AG08396 (cell line): ENCODE measurements around the gene TMC6.
A peak's percentile ranks its signal among the peaks of the same experiment; 100 is the strongest.
"Not testable (repeated sequence)": the region's sequence is repeated elsewhere in the genome, so short reads cannot be mapped to it uniquely, and the experiment has no call there.

Experiments used
- DNase-seq: peaks from one replicate; pipeline ENCODE4 v3.0.0; 2012; ENCODE audit warnings: low spot score, mixed read lengths

The TMC6 gene

DNA sequence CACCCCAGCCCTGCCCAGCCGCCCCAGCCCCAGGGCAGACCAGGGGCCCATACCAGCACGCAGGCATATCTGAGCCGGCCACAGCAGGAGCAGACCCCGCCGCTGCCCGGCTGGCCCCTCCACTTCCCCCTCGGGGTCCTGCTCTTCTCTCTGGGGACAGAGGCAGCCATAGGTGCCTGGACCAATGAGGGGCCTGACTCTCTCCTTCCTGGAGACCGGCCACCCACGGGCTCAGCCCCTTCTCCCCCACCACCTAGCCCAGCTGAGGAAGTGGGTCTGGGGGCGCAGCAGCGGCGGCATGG, 3.8 kb downstream of the TMC6 start:
- DNase-seq, result no peak

DNA sequence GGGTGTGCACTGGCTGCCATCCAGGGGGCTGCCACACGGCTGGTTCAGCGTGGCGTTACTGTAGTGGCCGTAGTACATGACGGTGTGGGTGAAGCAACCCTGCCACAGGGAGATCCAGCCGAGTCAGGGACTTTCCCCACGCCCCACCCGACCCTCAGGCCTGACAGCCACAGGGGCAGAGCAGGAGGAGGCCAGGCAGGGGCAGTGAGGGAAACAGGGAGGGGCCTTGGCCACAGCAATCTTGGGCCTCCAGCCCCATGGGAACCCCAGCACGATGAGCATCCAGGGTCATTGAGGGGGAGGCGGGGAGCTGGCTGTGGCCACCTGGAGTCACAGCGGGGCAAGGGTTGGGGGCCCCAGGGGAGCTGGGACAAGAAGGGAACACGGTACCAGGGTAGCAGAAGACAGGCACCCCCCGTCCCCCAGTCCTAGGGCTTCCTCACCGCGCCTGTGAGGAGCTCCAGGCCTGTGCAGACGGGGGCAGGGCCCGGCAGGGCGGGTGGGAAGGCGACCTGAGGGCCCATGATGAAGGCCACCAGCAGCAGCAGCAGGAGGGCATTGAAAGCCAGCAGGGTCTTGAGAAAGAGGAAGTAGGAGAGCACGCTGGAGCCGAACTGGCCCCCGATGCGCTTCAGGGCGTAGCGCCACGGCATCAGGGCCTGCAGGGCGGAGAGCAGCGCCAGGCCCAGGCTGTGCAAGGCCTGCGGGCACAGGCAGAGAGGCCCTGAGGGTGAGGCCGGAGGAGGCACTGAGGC, 4.3 kb downstream of the TMC6 start:
- no peak for DNase-seq

DNA sequence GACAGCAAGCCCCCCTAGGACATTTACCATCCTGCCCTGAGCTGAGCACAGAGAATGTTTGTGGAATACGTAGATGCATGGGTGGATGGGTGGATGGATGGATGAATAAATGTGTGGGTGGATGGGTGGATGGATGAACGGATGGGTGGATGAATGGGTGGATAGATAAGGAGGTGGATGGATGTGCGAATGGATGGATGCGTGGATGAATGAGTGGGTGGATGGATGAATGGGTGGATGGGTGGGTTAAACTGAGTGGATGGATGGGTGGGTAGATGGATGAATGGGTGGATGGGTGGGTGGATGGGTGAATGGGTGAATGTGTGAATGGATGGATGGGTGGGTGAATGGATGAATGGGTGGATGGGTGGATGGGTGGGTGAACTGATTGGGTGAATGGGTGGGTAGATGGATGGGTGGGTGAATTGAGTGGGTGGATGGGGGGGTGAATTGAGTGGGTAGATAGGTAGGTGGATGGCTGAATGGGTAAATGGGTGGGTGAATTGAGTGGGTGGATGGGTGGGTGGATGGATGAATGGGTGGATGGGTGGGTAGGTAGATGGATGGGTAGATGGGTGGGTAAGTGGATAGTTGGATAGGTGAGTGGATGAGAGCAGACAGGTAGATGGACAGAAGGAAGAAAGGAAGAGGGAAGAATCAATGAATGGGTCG, 5.2 kb downstream of the TMC6 start:
- DNase-seq, result no peak

DNA sequence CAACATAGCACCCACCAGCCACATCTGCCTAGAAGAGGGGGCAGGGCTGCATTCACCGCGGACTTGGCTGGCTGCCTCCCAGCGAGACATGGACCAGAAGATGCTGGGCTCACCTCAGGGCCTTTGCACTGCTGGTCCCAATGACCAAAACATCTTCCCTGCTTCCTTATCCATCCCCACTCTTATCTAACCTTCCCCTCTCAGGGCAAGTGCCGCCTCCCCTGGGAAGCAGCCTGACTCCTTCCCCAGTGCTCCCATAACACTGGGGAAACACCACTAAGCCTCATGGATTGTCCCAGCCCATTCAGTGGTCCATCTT, 5.7 kb downstream of the TMC6 start:
- no peak for DNase-seq

DNA sequence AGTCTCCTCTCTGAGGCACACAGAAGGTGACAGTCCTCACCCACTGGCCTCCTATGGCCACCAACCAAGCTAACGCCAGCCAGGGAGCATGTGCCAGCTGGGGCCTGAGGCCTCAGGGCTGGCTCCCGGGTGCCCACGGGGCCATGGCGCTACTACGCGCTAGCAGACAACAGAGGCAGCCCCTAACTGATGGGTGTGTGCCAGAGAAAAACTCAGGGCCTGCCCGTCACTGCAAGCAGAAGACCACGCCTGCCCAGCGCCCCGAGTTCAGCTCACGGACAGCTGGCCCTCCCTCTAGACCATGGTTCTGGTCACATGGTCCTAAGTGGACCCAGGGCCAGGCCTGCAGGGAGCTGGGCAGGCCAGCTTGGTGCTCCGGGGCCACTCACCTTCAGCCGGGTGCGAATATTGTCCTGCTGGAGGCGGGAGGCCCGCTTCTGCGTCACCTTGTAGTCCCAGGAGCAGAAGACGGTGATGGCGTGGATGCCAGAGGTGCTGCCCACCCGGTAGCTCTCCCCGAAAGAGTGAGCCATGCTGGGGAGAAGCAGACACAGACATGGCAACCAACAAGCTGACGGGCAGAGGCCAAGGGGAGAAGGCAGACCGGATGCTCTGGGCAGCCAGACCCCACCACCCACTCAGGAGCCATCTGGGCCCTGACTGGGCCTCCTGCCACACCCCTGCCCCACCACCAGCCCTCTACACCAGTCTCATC, 6.2 kb downstream of the TMC6 start:
- no peak for DNase-seq

DNA sequence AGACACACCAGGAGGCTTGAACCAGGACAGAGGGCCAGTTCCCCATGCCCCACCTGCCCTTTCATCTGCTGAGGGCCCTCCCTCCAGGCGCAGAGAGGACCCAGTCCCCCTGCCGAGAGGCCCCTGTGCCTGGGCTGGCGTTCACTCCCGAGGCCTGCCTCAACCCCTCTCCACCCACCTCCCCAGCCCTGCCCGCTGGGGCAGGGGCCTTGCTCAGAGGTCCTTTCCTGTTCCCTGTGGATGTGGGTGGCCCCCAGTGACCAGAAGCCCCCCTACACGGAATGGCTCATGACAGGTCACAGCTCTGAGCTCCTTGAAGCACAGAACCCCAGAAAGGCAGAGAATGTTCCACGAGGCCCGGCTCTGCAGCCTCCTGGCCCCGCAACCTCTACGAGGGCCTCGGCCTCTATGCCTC, 6.7 kb downstream of the TMC6 start:
- no peak for DNase-seq

DNA sequence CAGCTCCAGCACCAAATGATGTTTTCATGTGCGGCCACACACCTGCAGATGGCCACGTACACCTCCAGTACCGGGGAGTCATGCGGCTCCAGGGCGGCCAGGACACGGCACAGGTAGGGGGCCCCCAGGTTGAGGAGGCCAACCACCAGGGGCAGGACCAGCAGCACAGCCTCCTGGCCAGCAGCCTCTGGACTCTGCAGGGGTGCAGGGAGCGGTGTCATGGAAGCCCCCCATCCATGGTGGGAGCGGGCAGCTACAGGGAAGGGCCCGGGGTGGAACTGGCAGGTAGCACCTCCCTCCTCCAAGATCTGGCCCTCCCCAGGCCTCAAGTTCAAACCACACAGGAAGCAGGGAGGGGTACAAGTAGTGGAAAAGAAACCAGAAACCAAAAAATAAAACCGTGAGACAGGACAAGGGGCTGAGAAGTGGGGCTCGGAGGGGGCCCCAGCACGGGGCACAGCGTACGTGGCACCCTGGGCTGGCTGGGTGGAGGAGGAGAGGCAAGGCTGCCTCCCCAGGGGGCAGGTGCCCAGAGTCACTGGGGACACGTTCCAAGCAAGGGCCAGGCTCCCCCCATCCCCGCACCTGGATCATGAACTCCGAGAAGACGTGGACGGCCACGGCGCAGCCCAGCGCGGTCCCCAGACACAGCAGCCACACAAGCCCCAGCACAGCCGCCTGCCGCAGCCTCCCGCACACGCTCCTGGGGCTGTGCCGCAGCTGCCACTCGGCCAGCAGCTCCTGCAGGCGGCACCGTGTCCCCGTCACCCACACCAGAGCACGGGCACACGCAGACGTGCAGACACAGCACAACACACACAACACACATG, 7.4 kb downstream of the TMC6 start:
- no peak for DNase-seq

DNA sequence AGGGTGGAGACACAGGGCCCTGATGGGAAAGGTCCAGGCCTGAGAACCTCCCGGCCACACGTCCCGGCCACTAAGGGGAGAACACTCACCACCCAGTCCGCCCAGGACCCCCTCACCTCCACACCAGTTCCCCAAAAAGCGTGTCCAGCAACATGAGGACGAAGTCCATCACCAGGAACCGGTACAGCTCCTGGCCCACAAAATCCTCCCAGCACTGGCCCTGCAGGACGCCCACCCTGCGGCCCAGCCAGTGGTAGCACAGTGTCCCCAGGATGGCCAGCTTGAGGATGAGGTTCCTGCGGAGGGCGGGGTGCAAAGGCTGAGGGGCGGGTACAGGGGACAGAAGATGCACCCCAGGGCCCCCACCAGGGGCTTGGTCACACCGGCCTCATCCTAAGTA, 8.0 kb downstream of the TMC6 start:
- no peak for DNase-seq

DNA sequence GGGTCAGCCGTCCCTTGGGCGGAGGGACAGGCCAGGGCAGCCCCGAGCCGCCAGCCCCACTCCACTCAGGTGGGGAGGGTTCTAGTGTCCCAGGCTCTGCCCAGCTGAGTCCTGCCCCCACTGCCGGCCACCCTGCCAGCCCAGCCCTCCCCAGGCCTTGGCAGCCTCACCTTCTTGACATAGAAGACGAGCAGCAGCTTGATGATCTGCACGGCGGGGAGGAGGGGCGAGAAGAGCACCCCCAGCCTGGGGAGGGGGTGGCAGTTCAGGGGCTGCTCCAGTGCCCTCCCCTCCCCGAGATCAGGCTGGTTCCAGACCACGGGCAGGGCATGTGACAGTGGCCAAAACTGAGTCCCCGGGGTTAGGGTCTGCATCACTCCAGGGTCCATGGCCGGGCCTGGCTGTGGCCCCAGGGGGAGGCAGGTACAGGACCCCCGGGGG, 9.7 kb downstream of the TMC6 start:
- no peak for DNase-seq

DNA sequence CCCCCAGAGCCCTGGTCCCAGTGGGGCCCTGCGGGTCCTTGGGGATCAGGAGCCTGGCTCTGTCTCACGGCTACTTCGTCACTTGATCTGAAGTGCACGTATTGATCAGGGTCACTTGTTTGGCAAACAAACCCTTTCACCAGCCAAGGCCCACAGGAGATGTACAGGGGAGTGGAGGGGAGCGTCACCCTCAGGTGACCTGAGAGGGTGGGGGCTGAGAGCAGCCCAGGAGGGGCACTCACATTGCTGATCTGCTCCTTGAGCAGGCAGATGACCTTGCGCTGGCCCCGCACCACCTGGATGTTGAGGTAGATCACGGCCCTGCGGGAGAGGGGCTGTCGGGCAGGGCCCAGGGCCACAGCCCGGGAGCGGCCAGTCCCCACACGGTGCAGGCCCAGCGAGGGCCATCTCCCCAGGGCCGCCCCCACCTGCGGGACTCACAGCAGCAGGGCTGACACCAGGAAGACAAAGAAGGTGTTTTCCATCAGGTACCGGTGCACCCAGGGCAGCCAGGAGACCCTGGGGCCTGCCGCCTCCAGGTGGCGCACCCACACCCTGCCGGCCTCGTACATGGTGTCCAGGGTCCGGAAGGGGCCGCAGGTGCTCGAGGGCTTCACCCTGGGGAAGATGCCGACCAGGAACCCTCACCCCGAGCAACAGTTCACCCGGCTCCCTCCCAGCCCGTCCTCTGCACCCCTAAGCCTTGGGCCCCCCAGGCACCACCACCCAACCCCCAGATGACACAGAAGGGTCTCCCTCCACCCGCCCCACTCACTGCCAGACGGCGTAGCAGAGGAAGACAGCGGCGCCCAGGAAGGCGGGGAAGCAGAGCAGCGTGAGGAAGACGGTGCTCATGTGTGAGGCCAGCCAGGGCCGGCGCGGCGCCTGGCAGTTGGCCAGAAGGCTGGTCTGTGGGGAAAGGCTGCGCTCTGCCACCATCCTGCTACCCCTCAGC, 11.3 kb downstream of the TMC6 start:
- no peak for DNase-seq

DNA sequence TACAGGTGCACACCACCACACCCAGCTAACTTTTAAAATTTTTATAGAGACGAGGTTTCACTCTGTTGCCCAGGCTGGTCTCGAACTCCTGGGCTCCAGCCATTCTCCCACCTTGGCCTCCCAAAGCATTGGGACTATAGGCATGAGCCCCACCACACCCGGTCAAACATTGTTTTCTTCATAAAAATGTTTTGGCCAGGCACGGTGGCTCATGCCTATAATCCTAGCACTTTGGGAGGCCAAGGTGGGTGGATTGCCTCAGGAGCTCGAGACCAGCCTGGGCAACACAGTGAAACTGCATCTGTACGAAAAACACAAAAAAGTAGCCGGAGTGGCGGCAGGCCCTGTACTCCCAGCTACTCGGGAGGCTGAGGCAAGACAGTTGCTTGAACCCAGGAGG, 12.1 kb downstream of the TMC6 start:
- DNase-seq, result no peak

DNA sequence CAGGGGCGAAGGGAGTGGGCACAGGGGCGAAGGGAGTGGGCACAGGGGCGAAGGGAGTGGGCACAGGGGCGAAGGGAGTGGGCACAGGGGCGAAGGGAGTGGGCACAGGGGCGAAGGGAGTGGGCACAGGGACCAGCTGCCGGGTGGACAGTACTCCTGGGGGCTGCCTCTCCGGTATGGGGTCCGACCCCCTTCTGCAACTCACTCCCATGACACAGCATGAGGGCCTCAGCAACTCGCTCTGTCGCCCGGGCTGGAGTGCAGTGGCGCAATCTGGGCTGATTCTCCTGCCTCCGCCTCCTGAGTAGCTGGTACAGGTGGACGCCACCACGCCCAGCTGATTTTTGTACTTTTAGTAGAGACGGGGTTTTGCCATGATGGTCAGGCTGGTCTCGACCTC, 12.8 kb downstream of the TMC6 start:
- DNase-seq, result not testable (repeated sequence)

DNA sequence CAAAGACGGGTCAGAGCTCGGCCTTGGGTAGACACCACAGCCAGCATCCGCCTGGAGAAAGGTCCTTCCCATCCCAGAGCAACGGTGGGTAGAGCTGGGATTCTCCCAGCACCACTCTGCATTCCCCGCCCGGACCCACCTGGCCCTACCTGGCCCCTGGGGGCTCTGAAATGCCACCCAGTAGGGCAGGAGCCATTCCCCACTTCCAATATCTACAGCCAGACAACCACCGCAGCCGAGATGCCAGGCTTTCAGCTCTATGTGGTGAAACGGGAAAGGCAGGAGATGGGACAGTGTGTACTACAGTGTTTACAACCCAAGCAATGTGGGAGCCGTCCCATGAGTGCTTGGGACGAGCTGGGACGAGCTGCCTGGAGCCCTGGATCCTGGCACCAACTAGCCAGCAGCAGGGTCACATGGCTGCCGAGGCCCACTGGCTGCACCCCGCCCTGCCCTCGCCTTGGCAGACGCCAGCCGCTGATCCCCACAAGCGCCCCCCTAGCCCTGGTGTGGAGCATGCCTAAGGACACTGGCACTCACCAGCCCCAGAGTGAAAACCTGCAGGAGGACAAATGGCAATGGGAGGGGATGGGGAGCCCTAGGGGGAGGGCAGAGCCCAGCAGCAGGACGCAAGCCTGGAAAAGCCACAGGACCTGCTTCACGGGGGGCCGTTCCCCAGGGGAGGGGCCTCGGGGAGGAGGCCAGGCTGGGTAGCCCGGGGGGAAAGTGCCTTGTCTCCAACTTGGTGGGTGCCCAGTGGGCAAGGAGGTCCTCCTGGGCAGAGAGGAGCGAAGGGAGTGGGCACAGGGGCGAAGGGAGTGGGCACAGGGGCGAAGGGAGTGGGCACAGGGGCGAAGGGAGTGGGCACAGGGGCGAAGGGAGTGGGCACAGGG, 13.5 kb downstream of the TMC6 start:
- no peak for DNase-seq

DNA sequence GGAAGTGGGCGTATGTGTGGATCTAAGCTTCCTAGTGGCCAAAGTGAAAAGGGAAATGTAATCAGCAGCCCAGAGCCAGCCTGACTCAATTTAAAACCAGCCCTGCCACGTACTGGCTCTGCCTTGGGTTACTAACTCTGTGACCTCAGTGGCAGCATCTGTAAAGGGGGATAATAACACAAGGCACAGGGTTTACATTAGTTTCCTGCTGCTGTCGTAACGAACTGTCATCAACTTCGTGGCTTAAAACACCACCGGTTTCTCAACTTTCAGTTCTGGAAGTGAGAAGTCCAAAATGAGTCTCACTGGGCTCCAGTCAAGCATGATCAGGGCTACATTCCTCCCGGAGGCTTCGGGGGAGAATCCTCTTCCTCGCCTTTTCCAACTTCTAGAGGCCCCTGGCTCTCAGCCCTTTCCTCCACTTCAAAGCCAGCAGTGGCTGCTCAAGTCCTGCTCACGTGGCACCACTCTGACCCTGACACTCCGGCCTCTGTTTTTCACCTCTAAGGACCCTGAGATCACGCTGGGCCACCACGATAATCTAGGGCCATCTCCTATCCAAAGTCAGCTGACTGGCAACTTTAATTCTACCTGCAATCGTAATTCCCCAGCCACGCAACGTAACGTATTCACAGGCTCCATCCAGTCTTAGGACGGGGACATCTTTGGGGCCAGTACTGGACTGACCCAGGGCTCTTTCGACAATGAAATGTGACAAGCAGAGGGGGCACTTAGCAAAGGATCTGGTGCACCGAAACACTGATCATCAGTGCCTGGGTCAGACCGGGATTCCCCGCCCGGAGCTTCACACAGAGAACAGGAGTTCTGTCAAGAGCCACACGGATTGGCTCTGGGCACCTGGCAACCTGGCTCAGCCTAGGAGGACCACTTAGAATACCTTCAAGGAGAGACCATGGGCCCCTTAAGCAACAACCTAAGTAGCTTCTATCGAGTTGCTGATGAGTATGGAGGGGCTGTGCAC, 14.5 kb downstream of the TMC6 start:
- no peak for DNase-seq

DNA sequence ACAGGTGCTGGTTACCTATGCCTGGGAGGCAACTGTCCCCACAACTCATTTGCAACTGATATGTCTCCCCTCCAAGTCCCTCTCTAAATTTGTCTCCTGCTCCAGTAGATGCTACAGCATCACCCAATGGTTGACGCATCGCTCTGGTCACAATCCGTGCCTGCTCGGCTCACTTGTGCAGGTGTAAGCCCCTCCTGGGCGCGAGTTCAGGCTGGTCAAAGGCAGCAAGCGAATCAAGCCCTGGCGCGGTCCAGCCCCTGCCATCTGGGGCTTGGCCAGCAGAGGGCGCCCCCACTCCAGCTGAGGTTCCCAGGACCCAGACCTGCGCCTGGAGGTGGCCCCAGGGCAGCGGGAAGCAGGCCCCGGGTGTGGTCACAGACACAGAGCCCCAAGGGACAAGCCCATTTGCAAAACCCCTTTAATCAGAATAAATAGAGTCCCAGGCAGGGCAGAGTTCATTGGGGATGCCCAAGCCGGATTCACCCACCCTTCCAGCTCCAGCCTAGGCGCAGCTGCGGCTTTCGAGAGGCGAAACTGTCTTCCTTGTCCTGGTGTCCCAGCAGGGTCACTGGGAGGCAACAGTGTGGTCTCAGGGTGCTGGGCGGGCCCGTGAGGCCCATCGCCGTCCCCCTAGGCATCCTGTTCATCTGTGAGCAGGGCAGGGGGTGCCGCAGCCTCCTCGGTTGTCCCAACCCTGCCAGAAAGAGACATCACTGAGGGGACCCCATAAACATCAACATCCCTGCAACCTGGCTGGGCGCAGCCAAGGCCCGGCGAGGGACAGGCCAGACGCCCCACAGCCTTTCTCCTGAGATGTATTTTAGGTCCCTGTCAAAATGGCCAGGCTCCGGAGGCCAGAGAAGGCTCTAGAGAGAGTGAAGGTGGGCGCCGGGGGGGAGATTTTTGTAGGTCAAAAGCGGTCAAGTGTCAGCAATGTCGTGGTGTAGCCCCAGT, 15.8 kb downstream of the TMC6 start:
- DNase-seq, result peak; percentile 93

DNA sequence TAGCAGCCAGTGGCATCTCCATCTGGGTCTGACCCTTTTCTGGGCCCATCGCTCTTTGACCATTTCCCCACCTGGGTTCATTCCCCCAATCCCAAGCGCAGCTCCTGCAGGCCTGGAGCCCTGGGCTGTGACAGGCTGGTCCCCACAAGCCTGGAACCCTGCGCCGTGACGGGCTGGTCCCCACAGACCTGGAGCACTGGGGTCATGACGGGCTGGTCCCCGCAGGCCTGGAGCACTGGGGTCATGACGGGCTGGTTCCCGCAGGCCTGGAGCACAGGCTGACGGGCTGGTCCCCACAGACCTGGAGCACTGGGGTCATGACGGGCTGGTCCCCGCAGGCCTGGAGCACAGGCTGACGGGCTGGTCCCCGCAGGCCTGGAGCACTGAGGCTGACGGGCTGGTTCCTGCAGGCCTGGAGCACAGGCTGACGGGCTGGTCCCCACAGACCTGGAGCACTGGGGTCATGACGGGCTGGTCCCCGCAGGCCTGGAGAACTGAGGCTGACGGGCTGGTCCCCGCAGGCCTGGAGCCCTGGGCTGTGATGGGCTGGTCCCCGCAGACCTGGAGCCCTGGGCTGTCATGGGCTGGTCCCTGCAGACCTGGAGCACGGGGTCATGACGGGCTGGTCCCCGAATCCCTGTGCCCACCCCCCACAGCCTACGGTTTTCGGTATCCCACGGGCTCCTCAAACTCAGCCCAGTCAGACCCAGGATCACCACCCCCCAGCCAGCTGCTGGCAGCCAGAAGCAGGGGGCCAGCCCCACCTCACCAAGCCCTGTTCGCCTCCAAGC, 16.6 kb downstream of the TMC6 start:
- DNase-seq, result no peak
